CD4-positive, alpha-beta T cell treated with Interleukin-15 for 4 hours (primary cell): ENCODE results near the gene STYX.

Experiments
- DNase-seq: peaks from one replicate; pipeline ENCODE4 v3.0.0-alpha.2; 2020; ENCODE audit warnings: low spot score

The STYX gene

GRCh38 chr14:52729925-52730708 is at the start of gene STYX:
Gene STYX (plus strand): TSS chr14:52730166. CDS start chr14:52730475, 309 bp downstream.
- DNase-seq, result peak; percentile 96

GRCh38 chr14:52683985-52684520 is 45.9 kb upstream of the STYX start:
- DNase-seq, result no peak

GRCh38 chr14:52686176-52686575 is 43.8 kb upstream of the STYX start:
- no peak for DNase-seq

- no peak for DNase-seq
Measured at GRCh38 chr14:52690983-52691760, 38.8 kb upstream of the STYX start.

- peak; percentile 25 for DNase-seq
Measured at GRCh38 chr14:52692248-52692962, 37.6 kb upstream of the STYX start.

GRCh38 chr14:52693036-52693435 is 36.9 kb upstream of the STYX start:
- DNase-seq, result no peak

GRCh38 chr14:52693532-52693931 is 36.4 kb upstream of the STYX start:
- no peak for DNase-seq

- peak; percentile 75 for DNase-seq
Measured at GRCh38 chr14:52694761-52695480, 35.0 kb upstream of the STYX start.

- peak; percentile 51 for DNase-seq
Measured at GRCh38 chr14:52695481-52696091, 34.4 kb upstream of the STYX start, which contains the start of gene ERO1A. Gene ERO1A (minus strand): TSS chr14:52695558. CDS start chr14:52695481, 77 bp downstream.

- DNase-seq, result no peak
Measured at GRCh38 chr14:52700701-52701172, 29.2 kb upstream of the STYX start.

- DNase-seq, result no peak
Measured at GRCh38 chr14:52701223-52701622, 28.7 kb upstream of the STYX start.

GRCh38 chr14:52703225-52703624 is 26.7 kb upstream of the STYX start:
- DNase-seq, result no peak

- DNase-seq, result no peak
Measured at GRCh38 chr14:52703664-52704063, 26.3 kb upstream of the STYX start.

GRCh38 chr14:52706286-52706685 is 23.7 kb upstream of the STYX start:
- DNase-seq, result peak; percentile 69

GRCh38 chr14:52706724-52707706 is 23.0 kb upstream of the STYX start, which contains the start of gene PSMC6:
Gene PSMC6 (plus strand): TSS chr14:52707200. CDS start chr14:52707220, 20 bp downstream.
- peak; percentile 93 for DNase-seq

GRCh38 chr14:52711666-52712065 is 18.3 kb upstream of the STYX start:
- DNase-seq, result no peak

- DNase-seq, result no peak
Measured at GRCh38 chr14:52716155-52716554, 13.8 kb upstream of the STYX start.

- no peak for DNase-seq
Measured at GRCh38 chr14:52723514-52724359, 6.2 kb upstream of the STYX start.

GRCh38 chr14:52724360-52724644 is 5.7 kb upstream of the STYX start:
- no peak for DNase-seq
